Ishikawa (cell line): ENCODE results near the gene DNMT3A.

Experiments
- RAD21 ChIP-seq: IDR thresholded peaks from 2 replicates; pipeline ENCODE4 v1.6.1; 2012; ENCODE audit warnings: low read depth
- TCF12 ChIP-seq: IDR thresholded peaks from 2 replicates; pipeline ENCODE4 v1.6.1; 2012; ENCODE audit warnings: low read depth
- TF ChIP-seq, protein P1 (sequence below): IDR thresholded peaks from 2 replicates; pipeline ENCODE4 v1.6.1; 2012; ENCODE audit warnings: low read depth, mild to moderate bottlenecking

DNA sequence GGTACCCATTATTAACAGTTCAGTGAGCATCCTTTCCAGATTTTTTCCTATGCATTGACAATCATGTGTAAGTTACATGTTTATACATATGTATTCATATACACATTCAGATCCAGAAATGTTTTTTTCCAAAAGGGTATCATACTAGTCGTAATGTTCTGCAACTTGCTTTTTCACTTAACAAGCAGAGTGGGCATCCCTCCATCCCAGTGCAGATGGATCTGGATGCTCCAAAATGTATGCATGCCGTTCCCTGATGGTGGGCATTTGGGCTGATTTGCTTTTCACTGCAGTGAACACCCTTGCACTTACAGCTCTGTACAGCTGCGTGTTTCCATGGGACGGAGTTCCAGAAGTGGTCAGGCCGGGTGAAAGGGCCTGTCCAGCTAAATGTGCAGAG is 57.0 kb downstream of the DNMT3A start:
- no peak for TF ChIP-seq TCF12
- TF ChIP-seq RAD21 = no peak
- TF ChIP-seq, protein P1, sequence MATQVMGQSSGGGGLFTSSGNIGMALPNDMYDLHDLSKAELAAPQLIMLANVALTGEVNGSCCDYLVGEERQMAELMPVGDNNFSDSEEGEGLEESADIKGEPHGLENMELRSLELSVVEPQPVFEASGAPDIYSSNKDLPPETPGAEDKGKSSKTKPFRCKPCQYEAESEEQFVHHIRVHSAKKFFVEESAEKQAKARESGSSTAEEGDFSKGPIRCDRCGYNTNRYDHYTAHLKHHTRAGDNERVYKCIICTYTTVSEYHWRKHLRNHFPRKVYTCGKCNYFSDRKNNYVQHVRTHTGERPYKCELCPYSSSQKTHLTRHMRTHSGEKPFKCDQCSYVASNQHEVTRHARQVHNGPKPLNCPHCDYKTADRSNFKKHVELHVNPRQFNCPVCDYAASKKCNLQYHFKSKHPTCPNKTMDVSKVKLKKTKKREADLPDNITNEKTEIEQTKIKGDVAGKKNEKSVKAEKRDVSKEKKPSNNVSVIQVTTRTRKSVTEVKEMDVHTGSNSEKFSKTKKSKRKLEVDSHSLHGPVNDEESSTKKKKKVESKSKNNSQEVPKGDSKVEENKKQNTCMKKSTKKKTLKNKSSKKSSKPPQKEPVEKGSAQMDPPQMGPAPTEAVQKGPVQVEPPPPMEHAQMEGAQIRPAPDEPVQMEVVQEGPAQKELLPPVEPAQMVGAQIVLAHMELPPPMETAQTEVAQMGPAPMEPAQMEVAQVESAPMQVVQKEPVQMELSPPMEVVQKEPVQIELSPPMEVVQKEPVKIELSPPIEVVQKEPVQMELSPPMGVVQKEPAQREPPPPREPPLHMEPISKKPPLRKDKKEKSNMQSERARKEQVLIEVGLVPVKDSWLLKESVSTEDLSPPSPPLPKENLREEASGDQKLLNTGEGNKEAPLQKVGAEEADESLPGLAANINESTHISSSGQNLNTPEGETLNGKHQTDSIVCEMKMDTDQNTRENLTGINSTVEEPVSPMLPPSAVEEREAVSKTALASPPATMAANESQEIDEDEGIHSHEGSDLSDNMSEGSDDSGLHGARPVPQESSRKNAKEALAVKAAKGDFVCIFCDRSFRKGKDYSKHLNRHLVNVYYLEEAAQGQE = no peak
